Lower lobe of right lung (tissue), 2 donors: ENCODE data around the gene TRPV3. TPM values are rescaled to one million over a fixed set of nuclear protein-coding genes. Genes with fewer than 3 reads are reported as not detected.

ENCODE experiments used
- ATAC-seq, 2 donors: fragments of 200-7000 bp; cut with Tn5 transposase; one replicate each; pipeline ENCODE4 v1.9.1; 2020 to 2022; ENCODE audit warnings: mild to moderate bottlenecking in 2 of 2, moderate library complexity in 2 of 2
- DNase-seq: peaks from one replicate; pipeline ENCODE4 v3.0.0-alpha.2; 2020
- H3K27ac ChIP-seq: fragments of 200-600 bp; one replicate; pipeline ENCODE4 v1.8.0; 2022
- H3K27me3 ChIP-seq: fragments of 200-600 bp; one replicate; pipeline ENCODE4 v1.8.0; 2022; ENCODE audit warnings: low read depth
- H3K36me3 ChIP-seq: fragments of 200-600 bp; one replicate; pipeline ENCODE4 v1.8.0; 2022; ENCODE audit warnings: mild to moderate bottlenecking
- H3K4me1 ChIP-seq: fragments of 200-600 bp; one replicate; pipeline ENCODE4 v1.8.0; 2022
- H3K4me3 ChIP-seq: fragments of 200-600 bp; one replicate; pipeline ENCODE4 v1.8.0; 2022; ENCODE audit warnings: mild to moderate bottlenecking
- H3K9me3 ChIP-seq: fragments of 200-600 bp; one replicate; pipeline ENCODE4 v1.8.0; 2022
- CTCF ChIP-seq: fragments of 200-600 bp; IDR thresholded peaks from one replicate; pipeline ENCODE4 v1.8.0; 2022; ENCODE audit warnings: antibody characterized with exemption, mild to moderate bottlenecking
- intact Hi-C: fragments of 100-400 bp; cut with DNase I; formaldehyde crosslinking; loops from one replicate; pipeline ENCODE4 v1.11.0; 2022
- total RNA-seq: library from RNA; stranded (reverse); fragmentation: NEBNext Ultra II Directional; extraction: Animal tissue kit (Norgen Biotek cat#: 25700); gene quantifications from one replicate; pipeline ENCODE4 v1.2.1, GENCODE V29; 2021
- donor health status: DM: no; HTN: yes; CAD: no; lungs with severe emphysema.

Gene TRPV3
- total RNA-seq, 1 donor from 2014 or later: 0.68 TPM

GRCh38 chr17:3507869-3508268 lies 49.7 kb downstream of the TRPV3 start:
- no peak overlapping the region for H3K4me3 ChIP-seq
- H3K36me3 ChIP-seq: no peaks in the 10 kb centered on the region
- H3K27me3 ChIP-seq: no peaks in the 10 kb centered on the region
- no peaks in the 10 kb centered on the region for H3K4me1 ChIP-seq
- no peak for DNase-seq
- intact Hi-C loops: no loop called here
- ATAC-seq: no peak
- no peak overlapping the region for H3K27ac ChIP-seq
- no peak for TF ChIP-seq CTCF
- H3K9me3 ChIP-seq: no peaks in the 10 kb centered on the region

GRCh38 chr17:3507071-3507470 lies 50.5 kb downstream of the TRPV3 start:
- H3K27ac ChIP-seq: no peak overlapping the region
- H3K36me3 ChIP-seq: no peaks in the 10 kb centered on the region
- no peak for TF ChIP-seq CTCF
- DNase-seq (no peak), ATAC-seq (no peak)
- intact Hi-C loops: no loop called here
- no peaks in the 10 kb centered on the region for H3K27me3 ChIP-seq
- no peak overlapping the region for H3K4me3 ChIP-seq
- H3K9me3 ChIP-seq: no peaks in the 10 kb centered on the region
- no peaks in the 10 kb centered on the region for H3K4me1 ChIP-seq

- H3K9me3 ChIP-seq: no peaks in the 10 kb centered on the region
- TF ChIP-seq CTCF: no peak
- H3K4me1 ChIP-seq: no peaks in the 10 kb centered on the region
- no peak overlapping the region for H3K27ac ChIP-seq
- H3K4me3 ChIP-seq: no peak overlapping the region
- DNase-seq (no peak), ATAC-seq (no peak)
- H3K36me3 ChIP-seq: no peaks in the 10 kb centered on the region
- no peaks in the 10 kb centered on the region for H3K27me3 ChIP-seq
- intact Hi-C loops: no loop called here
Observed at GRCh38 chr17:3506054-3506453, 51.6 kb downstream of the TRPV3 start.

- no peaks in the 10 kb centered on the region for H3K36me3 ChIP-seq
- TF ChIP-seq CTCF: no peak
- no peaks in the 10 kb centered on the region for H3K4me1 ChIP-seq
- H3K27ac ChIP-seq: no peak overlapping the region
- DNase-seq: no peak
- no peaks in the 10 kb centered on the region for H3K9me3 ChIP-seq
- H3K27me3 ChIP-seq: no peaks in the 10 kb centered on the region
- ATAC-seq: no peak
- intact Hi-C loops: no loop called here
- H3K4me3 ChIP-seq: no peak overlapping the region
Observed at GRCh38 chr17:3505008-3505407, 52.6 kb downstream of the TRPV3 start.

- ATAC-seq (no peak), DNase-seq (no peak)
- Histone ChIP-seq H3K36me3 (no peaks in the 10 kb centered on the region), H3K27ac (no peak overlapping the region), H3K27me3 (no peaks in the 10 kb centered on the region), H3K4me3 (no peak overlapping the region), H3K9me3 (no peaks in the 10 kb centered on the region), H3K4me1 (no peaks in the 10 kb centered on the region)
- no peak for TF ChIP-seq CTCF
- intact Hi-C loops: no loop called here
Observed at GRCh38 chr17:3503285-3503684, 54.3 kb downstream of the TRPV3 start.

- TF ChIP-seq CTCF: no peak
- no peaks in the 10 kb centered on the region for H3K27me3 ChIP-seq
- H3K4me1 ChIP-seq: no peaks in the 10 kb centered on the region
- intact Hi-C loops: no loop called here
- H3K27ac ChIP-seq: no peak overlapping the region
- H3K36me3 ChIP-seq: no peaks in the 10 kb centered on the region
- DNase-seq: no peak
- no peak for ATAC-seq
- no peaks in the 10 kb centered on the region for H3K9me3 ChIP-seq
- no peak overlapping the region for H3K4me3 ChIP-seq
Observed at GRCh38 chr17:3502466-3502865, 55.1 kb downstream of the TRPV3 start.
